Measurements from ENCODE around the gene PUS7L. TPM values are rescaled to one million over a fixed set of nuclear protein-coding genes. Genes with fewer than 3 reads are reported as not detected.
"Not testable (repeated sequence)": the region's sequence is repeated elsewhere in the genome, so short reads cannot be mapped to it uniquely, and the experiment has no call there.

Gene PUS7L
- total RNA-seq, 4 donors from 2014 or later: 6.4 to 13.1 (median 8.8) TPM

DNA sequence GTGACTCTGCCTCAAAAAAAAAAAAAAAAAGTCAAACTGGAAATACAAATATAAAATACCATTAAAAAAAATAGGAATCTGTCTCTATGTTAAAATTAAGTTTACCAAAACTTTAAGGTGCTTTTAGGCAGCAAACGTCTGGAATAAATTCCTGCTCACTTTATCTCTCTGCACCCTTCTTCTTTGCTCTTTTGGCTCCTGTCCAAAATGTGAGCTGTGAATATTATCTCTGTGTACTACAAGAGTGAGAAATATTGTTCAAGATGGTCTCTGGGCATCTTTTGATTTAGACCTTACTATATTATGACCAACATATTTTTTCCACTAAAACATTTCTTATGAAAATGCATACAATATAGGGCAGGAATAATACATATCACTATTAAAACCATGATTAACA lies 63.7 kb downstream of the PUS7L start:
- Histone ChIP-seq H3K4me3 (no peak overlapping the region), H3K9me3 (no peaks in the 10 kb centered on the region), H3K27ac (no peak overlapping the region), H3K4me1 (no peaks in the 10 kb centered on the region), H3K27me3 (no peaks in the 10 kb centered on the region), H3K36me3 (no peaks in the 10 kb centered on the region)
- TF ChIP-seq POLR2A (IDR thresholded peaks at IDR 0.05): no peak
- no peak for TF ChIP-seq EP300 (IDR thresholded peaks at IDR 0.05)
- no peak for TF ChIP-seq POLR2AphosphoS5 (IDR thresholded peaks at IDR 0.05)
- TF ChIP-seq, protein P1, sequence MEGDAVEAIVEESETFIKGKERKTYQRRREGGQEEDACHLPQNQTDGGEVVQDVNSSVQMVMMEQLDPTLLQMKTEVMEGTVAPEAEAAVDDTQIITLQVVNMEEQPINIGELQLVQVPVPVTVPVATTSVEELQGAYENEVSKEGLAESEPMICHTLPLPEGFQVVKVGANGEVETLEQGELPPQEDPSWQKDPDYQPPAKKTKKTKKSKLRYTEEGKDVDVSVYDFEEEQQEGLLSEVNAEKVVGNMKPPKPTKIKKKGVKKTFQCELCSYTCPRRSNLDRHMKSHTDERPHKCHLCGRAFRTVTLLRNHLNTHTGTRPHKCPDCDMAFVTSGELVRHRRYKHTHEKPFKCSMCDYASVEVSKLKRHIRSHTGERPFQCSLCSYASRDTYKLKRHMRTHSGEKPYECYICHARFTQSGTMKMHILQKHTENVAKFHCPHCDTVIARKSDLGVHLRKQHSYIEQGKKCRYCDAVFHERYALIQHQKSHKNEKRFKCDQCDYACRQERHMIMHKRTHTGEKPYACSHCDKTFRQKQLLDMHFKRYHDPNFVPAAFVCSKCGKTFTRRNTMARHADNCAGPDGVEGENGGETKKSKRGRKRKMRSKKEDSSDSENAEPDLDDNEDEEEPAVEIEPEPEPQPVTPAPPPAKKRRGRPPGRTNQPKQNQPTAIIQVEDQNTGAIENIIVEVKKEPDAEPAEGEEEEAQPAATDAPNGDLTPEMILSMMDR (IDR thresholded peaks at IDR 0.05): no peak
- no peak for DNase-seq (ENCODE audit: low spot score in 2 of 2)
- WGBS: 18% methylated on average over 1 of the region's 1 CpG

DNA sequence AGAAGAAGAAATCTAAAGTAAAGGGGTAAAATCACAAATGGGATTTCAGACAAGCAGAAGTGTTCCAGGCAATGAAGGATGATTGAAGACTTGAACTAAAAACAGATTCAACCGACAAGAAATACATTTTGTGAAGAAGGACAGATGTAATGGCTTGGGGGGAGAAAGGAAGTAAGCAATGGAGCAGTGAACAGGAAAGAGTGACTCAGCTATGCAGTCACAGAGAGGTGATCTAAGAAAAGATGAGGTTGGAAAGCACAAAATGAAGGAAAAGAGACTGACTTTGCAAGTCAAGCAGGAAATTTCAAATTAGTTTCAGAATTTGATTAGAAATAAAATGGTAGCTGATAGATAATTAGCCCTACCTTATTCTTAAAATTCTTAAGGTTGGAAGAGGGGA lies 66.5 kb downstream of the PUS7L start:
- TF ChIP-seq, protein P1 (IDR thresholded peaks at IDR 0.05): no peak
- TF ChIP-seq EP300 (IDR thresholded peaks at IDR 0.05): no peak
- TF ChIP-seq POLR2AphosphoS5 (IDR thresholded peaks at IDR 0.05): no peak
- TF ChIP-seq POLR2A (IDR thresholded peaks at IDR 0.05): no peak
- Histone ChIP-seq H3K4me3 (no peak overlapping the region), H3K36me3 (no peaks in the 10 kb centered on the region), H3K9me3 (no peaks in the 10 kb centered on the region), H3K4me1 (no peaks in the 10 kb centered on the region), H3K27me3 (no peaks in the 10 kb centered on the region), H3K27ac (no peak overlapping the region)
- 11% methylated on average over 1 of the region's 1 CpG for WGBS
- DNase-seq (ENCODE audit: low spot score in 2 of 2): no peak

DNA sequence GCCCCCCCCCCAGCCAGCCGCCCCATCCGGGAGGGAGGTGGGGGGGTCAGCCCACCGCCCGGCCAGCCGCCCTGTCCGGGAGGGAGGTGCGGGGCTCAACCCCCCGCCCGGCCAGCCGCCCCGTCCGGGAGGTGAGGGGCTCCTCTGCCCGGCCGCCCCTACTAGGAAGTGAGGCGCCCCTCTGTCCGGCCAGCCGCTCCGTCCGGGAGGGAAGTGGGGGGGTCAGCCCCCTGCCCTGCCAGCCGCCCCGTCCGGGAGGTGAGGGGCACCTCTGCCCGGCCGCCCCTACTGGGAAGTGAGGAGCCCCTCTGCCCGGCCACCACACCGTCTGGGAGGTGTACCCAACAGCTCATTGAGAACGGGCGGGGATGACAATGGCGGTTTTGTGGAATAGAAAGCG lies 73.1 kb downstream of the PUS7L start:
- H3K4me3 ChIP-seq; H3K36me3 ChIP-seq; H3K9me3 ChIP-seq; H3K4me1 ChIP-seq; H3K27ac ChIP-seq; H3K27me3 ChIP-seq; DNase-seq (ENCODE audit: low spot score in 2 of 2): not testable (repeated sequence)
- WGBS: 98% methylated on average over 9 of the region's 30 CpGs

DNA sequence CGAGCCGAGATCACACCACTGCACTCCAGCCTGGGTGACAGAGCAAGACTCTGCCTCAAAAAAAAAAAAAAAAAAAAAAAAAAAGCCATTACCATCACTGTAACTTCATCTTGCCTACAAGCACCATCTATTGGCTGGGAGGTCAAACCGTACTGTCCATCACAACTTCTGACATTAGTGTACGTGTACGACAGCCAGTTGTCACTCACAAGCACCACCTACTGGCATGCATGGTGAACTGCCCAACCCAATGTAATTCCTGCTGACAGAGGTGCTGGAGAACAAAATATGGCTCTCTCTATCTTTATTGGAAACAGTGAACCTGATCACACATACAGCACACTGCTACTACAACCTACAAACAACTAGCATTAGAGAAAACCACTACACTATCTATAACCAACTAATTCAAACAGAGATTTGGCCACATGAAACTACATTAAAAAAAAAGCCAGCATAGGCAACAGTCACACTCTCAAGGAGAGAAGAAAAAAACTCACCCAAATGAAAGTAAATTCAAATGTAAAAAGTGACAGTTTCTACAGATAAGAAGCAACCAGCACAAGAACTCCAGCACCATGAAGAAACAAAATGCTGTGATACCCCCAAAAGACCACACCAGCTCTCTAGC lies 82.3 kb downstream of the PUS7L start:
- 72% methylated on average over 5 of the region's 5 CpGs for WGBS
- H3K27me3 ChIP-seq: no peaks in the 10 kb centered on the region
- DNase-seq (ENCODE audit: low spot score in 2 of 2): no peak
- no peak overlapping the region for H3K4me3 ChIP-seq
- no peaks in the 10 kb centered on the region for H3K4me1 ChIP-seq
- H3K27ac ChIP-seq: no peak overlapping the region
- TF ChIP-seq, protein P1 (IDR thresholded peaks at IDR 0.05): no peak
- TF ChIP-seq POLR2AphosphoS5 (IDR thresholded peaks at IDR 0.05): no peak
- TF ChIP-seq EP300 (IDR thresholded peaks at IDR 0.05): no peak
- TF ChIP-seq POLR2A (IDR thresholded peaks at IDR 0.05): no peak
- no peaks in the 10 kb centered on the region for H3K36me3 ChIP-seq
- H3K9me3 ChIP-seq: no peaks in the 10 kb centered on the region

DNA sequence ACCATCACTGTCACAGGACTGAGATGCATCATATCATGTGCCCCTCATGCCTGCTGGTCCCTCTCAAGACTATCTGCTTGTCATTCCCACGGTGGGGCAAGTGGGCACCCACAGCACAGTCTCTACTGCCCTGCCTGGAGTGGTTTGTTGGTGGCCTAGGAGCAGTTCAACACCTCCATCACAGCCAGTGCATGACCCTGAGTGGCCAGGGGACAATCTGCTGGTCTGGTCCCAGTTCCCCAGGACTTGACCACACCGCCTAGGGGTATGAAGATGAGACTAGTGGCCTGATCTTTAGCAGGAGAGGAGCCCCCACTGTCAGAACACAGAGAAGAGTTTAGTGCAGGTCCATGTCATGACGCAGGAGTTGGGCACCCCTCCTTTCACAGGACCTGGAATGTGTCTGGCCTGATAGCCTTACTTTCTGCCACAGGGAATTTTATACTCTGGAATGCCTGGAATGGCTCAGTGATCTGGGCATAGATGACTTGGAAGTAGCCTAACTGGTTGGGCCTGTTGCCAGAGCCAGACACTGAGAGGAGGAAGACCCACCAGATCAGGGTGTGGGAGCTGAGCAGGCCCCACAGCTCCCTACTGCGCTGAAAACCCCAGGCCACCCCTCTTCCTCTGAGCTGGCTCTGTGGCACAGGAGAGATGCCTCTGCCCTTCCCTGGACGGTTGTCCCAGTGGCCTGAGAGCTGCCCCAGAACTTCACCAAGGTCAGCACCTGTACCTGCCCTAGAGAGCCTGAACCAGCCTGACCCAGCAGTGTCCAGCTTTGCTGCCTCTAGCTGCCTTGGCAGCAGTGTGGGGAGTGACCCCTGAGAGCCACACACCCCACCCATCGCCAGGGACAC lies 83.3 kb downstream of the PUS7L start:
- Histone ChIP-seq H3K9me3 (no peaks in the 10 kb centered on the region), H3K4me1 (no peaks in the 10 kb centered on the region), H3K4me3 (no peak overlapping the region), H3K27me3 (no peaks in the 10 kb centered on the region), H3K36me3 (no peaks in the 10 kb centered on the region), H3K27ac (no peak overlapping the region)
- DNase-seq (ENCODE audit: low spot score in 2 of 2): no peak
- 70% methylated on average over 2 of the region's 6 CpGs for WGBS
- TF ChIP-seq EP300 (IDR thresholded peaks at IDR 0.05): no peak
- TF ChIP-seq, protein P1 (IDR thresholded peaks at IDR 0.05): no peak
- no peak for TF ChIP-seq POLR2A (IDR thresholded peaks at IDR 0.05)
- TF ChIP-seq POLR2AphosphoS5 (IDR thresholded peaks at IDR 0.05): no peak

Data from suprapubic skin (tissue), 4 donors.